Measurements from ENCODE around the gene INHBC. TPM values are rescaled to one million over a fixed set of nuclear protein-coding genes. Genes with fewer than 3 reads are reported as not detected.

INHBC gene
- total RNA-seq, 1 donor from 2014 or later = not detected

DNA sequence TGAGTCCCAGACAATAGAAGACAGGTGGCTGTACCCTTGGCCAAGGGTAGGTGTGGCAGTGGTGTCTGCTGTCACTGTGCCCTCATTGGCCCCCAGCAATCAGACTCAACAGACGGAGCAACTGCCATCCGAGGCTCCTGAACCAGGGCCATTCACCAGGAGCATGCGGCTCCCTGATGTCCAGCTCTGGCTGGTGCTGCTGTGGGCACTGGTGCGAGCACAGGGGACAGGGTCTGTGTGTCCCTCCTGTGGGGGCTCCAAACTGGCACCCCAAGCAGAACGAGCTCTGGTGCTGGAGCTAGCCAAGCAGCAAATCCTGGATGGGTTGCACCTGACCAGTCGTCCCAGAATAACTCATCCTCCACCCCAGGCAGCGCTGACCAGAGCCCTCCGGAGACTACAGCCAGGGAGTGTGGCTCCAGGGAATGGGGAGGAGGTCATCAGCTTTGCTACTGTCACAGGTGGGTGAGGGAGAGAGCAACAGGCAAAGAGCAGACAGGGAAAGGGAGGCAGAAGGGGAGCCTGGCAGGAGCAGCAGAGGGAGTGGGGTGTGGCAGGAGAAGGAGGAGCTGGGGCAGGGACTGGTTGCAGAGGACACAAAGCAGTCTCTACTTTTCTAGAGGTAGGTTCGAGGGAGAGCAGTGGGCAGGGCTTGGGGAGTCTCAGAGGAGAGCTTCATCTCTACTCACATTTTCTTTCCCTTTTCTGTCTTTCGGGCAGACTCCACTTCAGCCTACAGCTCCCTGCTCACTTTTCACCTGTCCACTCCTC, 21.0 kb downstream of the INHBC start:
- H3K27me3 Mint-ChIP-seq = peaks cover 30% of the 10 kb centered on the region
- peaks cover 16% of the 10 kb centered on the region for H3K4me1 Mint-ChIP-seq (ENCODE audit: low read depth)
- H3K36me3 Mint-ChIP-seq (ENCODE audit: insufficient read depth) = no peaks in the 10 kb centered on the region
- DNase-seq (ENCODE audit: low spot score, unreplicated experiment) = no peak
- no peak overlapping the region for H3K27ac Mint-ChIP-seq
- H3K4me3 Mint-ChIP-seq (ENCODE audit: low read depth) = no peak overlapping the region
- no peaks in the 10 kb centered on the region for H3K9me3 Mint-ChIP-seq (ENCODE audit: low read depth)
- no peak for TF ChIP-seq CTCF (IDR thresholded peaks at IDR 0.05; ENCODE audit: unreplicated experiment)

- H3K27ac Mint-ChIP-seq = no peak overlapping the region
- H3K4me3 Mint-ChIP-seq (ENCODE audit: low read depth) = no peak overlapping the region
- H3K27me3 Mint-ChIP-seq = peaks cover 32% of the 10 kb centered on the region
- TF ChIP-seq CTCF (IDR thresholded peaks at IDR 0.05; ENCODE audit: unreplicated experiment) = peak; percentile 72
- H3K36me3 Mint-ChIP-seq (ENCODE audit: insufficient read depth) = no peaks in the 10 kb centered on the region
- H3K9me3 Mint-ChIP-seq (ENCODE audit: low read depth) = no peaks in the 10 kb centered on the region
- peak; percentile 49 for DNase-seq (ENCODE audit: low spot score, unreplicated experiment)
- H3K4me1 Mint-ChIP-seq (ENCODE audit: low read depth) = peaks cover 15% of the 10 kb centered on the region
Measured at GRCh38 chr12:57456145-57456700, 21.6 kb downstream of the INHBC start.

GRCh38 chr12:57456737-57457490, 22.3 kb downstream of the INHBC start:
- Mint-ChIP-seq H3K4me3 (ENCODE audit: low read depth) (no peak overlapping the region), H3K27me3 (peaks cover 37% of the 10 kb centered on the region), H3K27ac (peak overlapping the region; percentile 69), H3K36me3 (ENCODE audit: insufficient read depth) (no peaks in the 10 kb centered on the region), H3K9me3 (ENCODE audit: low read depth) (no peaks in the 10 kb centered on the region), H3K4me1 (ENCODE audit: low read depth) (peaks cover 17% of the 10 kb centered on the region)
- DNase-seq (ENCODE audit: low spot score, unreplicated experiment) = no peak
- TF ChIP-seq CTCF (IDR thresholded peaks at IDR 0.05; ENCODE audit: unreplicated experiment) = no peak

- Mint-ChIP-seq H3K9me3 (ENCODE audit: low read depth) (no peaks in the 10 kb centered on the region), H3K4me3 (ENCODE audit: low read depth) (peak overlapping the region; percentile 90), H3K27ac (peak overlapping the region; percentile 87), H3K4me1 (ENCODE audit: low read depth) (peaks cover 19% of the 10 kb centered on the region), H3K36me3 (ENCODE audit: insufficient read depth) (no peaks in the 10 kb centered on the region), H3K27me3 (peaks cover 52% of the 10 kb centered on the region)
- DNase-seq (ENCODE audit: low spot score, unreplicated experiment) = no peak
- no peak for TF ChIP-seq CTCF (IDR thresholded peaks at IDR 0.05; ENCODE audit: unreplicated experiment)
Measured at GRCh38 chr12:57458665-57459054, 24.1 kb downstream of the INHBC start.

- H3K4me3 Mint-ChIP-seq (ENCODE audit: low read depth) = peak overlapping the region; percentile 90
- H3K27me3 Mint-ChIP-seq = peaks cover 57% of the 10 kb centered on the region
- no peaks in the 10 kb centered on the region for H3K9me3 Mint-ChIP-seq (ENCODE audit: low read depth)
- peak; percentile 81 for TF ChIP-seq CTCF (IDR thresholded peaks at IDR 0.05; ENCODE audit: unreplicated experiment)
- peaks cover 19% of the 10 kb centered on the region for H3K4me1 Mint-ChIP-seq (ENCODE audit: low read depth)
- peak overlapping the region; percentile 87 for H3K27ac Mint-ChIP-seq
- DNase-seq (ENCODE audit: low spot score, unreplicated experiment) = peak; percentile 91
- H3K36me3 Mint-ChIP-seq (ENCODE audit: insufficient read depth) = no peaks in the 10 kb centered on the region
Measured at GRCh38 chr12:57459055-57459749, 24.6 kb downstream of the INHBC start.

Measured in progenitor cell of endocrine pancreas (in vitro differentiated cells).